ENCODE data around the gene IRF1.

DNA sequence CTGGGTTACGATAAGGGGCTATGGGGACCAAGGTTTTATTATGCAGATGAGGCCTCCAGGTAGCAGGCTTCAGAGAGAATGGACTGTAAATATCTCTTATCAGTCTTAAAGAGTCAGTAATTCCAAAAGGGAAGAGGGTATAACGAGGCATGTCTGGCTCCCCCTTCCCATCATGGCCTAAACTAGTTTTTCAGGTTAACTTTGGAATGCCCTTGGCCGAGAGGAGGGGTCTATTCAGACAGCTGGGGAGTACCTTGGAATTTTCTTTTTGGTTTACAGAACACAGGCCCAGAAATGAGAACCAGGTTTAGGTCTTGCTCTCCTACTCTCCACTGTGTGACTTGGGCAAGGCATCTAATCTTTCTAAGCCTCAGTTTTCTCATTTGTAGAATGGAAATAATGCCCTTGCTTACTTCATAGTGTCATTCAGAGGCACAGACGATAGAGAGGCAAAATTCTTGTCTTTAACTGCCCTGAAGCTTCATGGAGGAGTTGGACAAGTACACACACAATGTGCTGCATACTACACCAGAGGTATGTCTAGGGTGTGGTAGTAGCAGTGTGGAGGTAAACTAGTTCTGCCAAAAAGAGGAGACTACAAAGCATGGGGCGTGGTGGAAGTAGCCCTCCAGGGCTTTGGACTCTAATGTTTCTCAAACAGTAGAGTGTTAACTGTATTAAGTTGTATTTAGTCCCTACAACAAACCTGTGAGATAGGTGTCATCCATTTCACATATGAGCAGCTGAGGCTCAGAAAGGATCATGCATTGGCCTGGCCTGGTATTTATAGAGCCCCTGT is 45.5 kb downstream of the IRF1 start:
- TF ChIP-seq CTCF (conservative IDR thresholded peaks at IDR 0.05 in 1 of 2, IDR thresholded peaks at IDR 0.05 in 1 of 2; ENCODE audit: extremely low read depth in 1 of 2, insufficient read depth in 1 of 2, low read depth in 1 of 2, low read length in 2 of 2), result no peak
- TF ChIP-seq EZH2 (IDR thresholded peaks at IDR 0.05; ENCODE audit: borderline replicate concordance, low read length), result no peak
